Neural cell (in vitro differentiated cells): ENCODE data around the gene GGA1. TPM values are rescaled to one million over a fixed set of nuclear protein-coding genes. Genes with fewer than 3 reads are reported as not detected.

Experiments
- H2AFZ ChIP-seq: fragments of 200-600, 300-800 bp; sonication (generic), shearing (Covaris generic); 2 replicates; pipeline ENCODE4 v1.6.0; 2014; ENCODE audit warnings: low read depth, mild to moderate bottlenecking, antibody characterized with exemption, low read length, moderate library complexity
- H3F3A ChIP-seq: fragments of 200-600 bp; shearing (Covaris generic); 2 replicates; pipeline ENCODE4 v1.6.1; 2016; ENCODE audit warnings: mild to moderate bottlenecking, moderate library complexity, mixed read lengths, antibody characterized with exemption, low read length; ENCODE audit not compliant: insufficient read depth, poor library complexity, severe bottlenecking
- H3K27ac ChIP-seq: fragments of 200-600, 300-800 bp; sonication (generic), shearing (Covaris generic); 2 replicates; pipeline ENCODE4 v1.5.1; 2014; ENCODE audit warnings: mild to moderate bottlenecking, low read length, moderate library complexity
- H3K27me3 ChIP-seq: fragments of 300-800, 200-600 bp; sonication (generic), shearing (Covaris generic); 2 replicates; pipeline ENCODE4 v1.6.0; 2014; ENCODE audit warnings: mild to moderate bottlenecking, low read depth, low read length, moderate library complexity; ENCODE audit not compliant: insufficient read depth
- H3K36me3 ChIP-seq: fragments of 300-800, 200-600 bp; sonication (generic), shearing (Covaris generic); 2 replicates; pipeline ENCODE4 v1.5.1; 2014; ENCODE audit warnings: mild to moderate bottlenecking, antibody characterized with exemption, low read length, moderate library complexity; ENCODE audit not compliant: insufficient read depth
- H3K4me2 ChIP-seq: fragments of 300-800, 200-600 bp; sonication (generic), shearing (Covaris generic); 2 replicates; pipeline ENCODE4 v1.6.0; 2014; ENCODE audit warnings: mild to moderate bottlenecking, low read length
- H3K4me3 ChIP-seq: fragments of 300-800, 200-600 bp; sonication (generic), shearing (Covaris generic); 2 replicates; pipeline ENCODE4 v1.5.1; 2014; ENCODE audit warnings: mild to moderate bottlenecking, low read length, moderate library complexity
- H3K79me2 ChIP-seq: fragments of 200-600 bp; shearing (Covaris generic); replicated peaks from 2 replicates; pipeline ENCODE4 v1.6.0; 2014; ENCODE audit warnings: mild to moderate bottlenecking, low read length, moderate library complexity; ENCODE audit not compliant: insufficient read depth
- H3K9ac ChIP-seq: fragments of 300-800, 200-600 bp; sonication (generic), shearing (Covaris generic); 2 replicates; pipeline ENCODE4 v1.6.1; 2016; ENCODE audit warnings: mild to moderate bottlenecking, low read length, mixed read lengths
- H3K9me2 ChIP-seq: fragments of 200-600 bp; shearing (Covaris generic); 2 replicates; pipeline ENCODE4 v1.6.1; 2016; ENCODE audit warnings: mild to moderate bottlenecking, low read length, mixed read lengths; ENCODE audit not compliant: insufficient read depth
- H3K9me3 ChIP-seq: fragments of 200-600, 300-800 bp; sonication (generic), shearing (Covaris generic); 2 replicates; pipeline ENCODE4 v1.6.1; 2016; ENCODE audit warnings: mild to moderate bottlenecking, mixed run types, low read length, moderate library complexity, mixed read lengths
- H4K20me1 ChIP-seq: fragments of 200-600 bp; shearing (Covaris generic); 2 replicates; pipeline ENCODE4 v1.6.1; 2016; ENCODE audit warnings: mild to moderate bottlenecking, mixed run types; ENCODE audit not compliant: insufficient read depth
- CTCF ChIP-seq: fragments of 450-650 bp; IDR thresholded peaks from 2 replicates; pipeline ENCODE4 v1.5.1; 2014; ENCODE audit warnings: antibody characterized with exemption, mild to moderate bottlenecking, moderate library complexity; ENCODE audit not compliant: poor library complexity, severe bottlenecking
- EP300 ChIP-seq: fragments of 450-650 bp; conservative IDR thresholded peaks from 2 replicates; pipeline ENCODE4 v1.6.1; 2014; ENCODE audit warnings: antibody characterized with exemption, mild to moderate bottlenecking, moderate library complexity; ENCODE audit not compliant: poor library complexity, severe bottlenecking
- EZH2 ChIP-seq: fragments of 200-600, 300-800 bp; shearing (Covaris generic), sonication (generic); IDR thresholded peaks from 2 replicates; pipeline ENCODE4 v1.6.1; 2014; ENCODE audit warnings: antibody characterized with exemption, low read length, borderline replicate concordance, mild to moderate bottlenecking; ENCODE audit not compliant: insufficient read depth, poor library complexity, severe bottlenecking
- MXI1 ChIP-seq: fragments of 450-650 bp; conservative IDR thresholded peaks from 2 replicates; pipeline ENCODE4 v1.6.1; 2014; ENCODE audit warnings: antibody characterized with exemption, mild to moderate bottlenecking; ENCODE audit not compliant: poor library complexity, severe bottlenecking
- POLR2AphosphoS5 ChIP-seq: IDR thresholded peaks from 2 replicates; pipeline ENCODE4 v1.6.1; 2012
- RAD21 ChIP-seq: fragments of 450-650 bp; conservative IDR thresholded peaks from 2 replicates; pipeline ENCODE4 v1.6.1; 2014; ENCODE audit warnings: antibody characterized with exemption, mild to moderate bottlenecking, moderate library complexity
- REST ChIP-seq: IDR thresholded peaks from 2 replicates; pipeline ENCODE4 v1.6.1; 2012; ENCODE audit warnings: borderline replicate concordance
- SMC3 ChIP-seq: fragments of 450-650 bp; conservative IDR thresholded peaks from 2 replicates; pipeline ENCODE4 v1.6.1; 2014; ENCODE audit warnings: antibody characterized with exemption, mild to moderate bottlenecking, moderate library complexity; ENCODE audit not compliant: poor library complexity
- TAF1 ChIP-seq: IDR thresholded peaks from 2 replicates; pipeline ENCODE4 v1.6.1; 2012; ENCODE audit warnings: low read depth
- polyA plus RNA-seq: library from polyadenylated mRNA; depleted of rRNA; stranded (reverse); fragments of >200 nt; gene quantifications from 2 replicates; pipeline ENCODE4 v1.2.3, GENCODE V29; 2014

GGA1 gene
- polyA plus RNA-seq, 1 donor from 2014 or later, result 57.5 TPM

- no peaks in the 10 kb centered on the region for H3K27me3 ChIP-seq
- no peaks in the 10 kb centered on the region for H3K9me3 ChIP-seq
- H3K79me2 ChIP-seq, result no peaks in the 10 kb centered on the region
- TF ChIP-seq TAF1 (no peak), POLR2AphosphoS5 (no peak), SMC3 (no peak), REST (no peak), EP300 (no peak), RAD21 (no peak), CTCF (no peak), EZH2 (no peak), MXI1 (no peak)
- H3F3A ChIP-seq, result no peaks in the 10 kb centered on the region
- no peak overlapping the region for H3K9ac ChIP-seq
- no peak overlapping the region for H3K27ac ChIP-seq
- no peak overlapping the region for H2AFZ ChIP-seq
- H3K36me3 ChIP-seq, result no peaks in the 10 kb centered on the region
- no peaks in the 10 kb centered on the region for H4K20me1 ChIP-seq
- H3K4me2 ChIP-seq, result no peak overlapping the region
- no peak overlapping the region for H3K4me3 ChIP-seq
- no peaks in the 10 kb centered on the region for H3K9me2 ChIP-seq
Observed at GRCh38 chr22:37624017-37624365, 15.4 kb downstream of the GGA1 start.

- Histone ChIP-seq H3K9me2 (no peaks in the 10 kb centered on the region), H4K20me1 (no peaks in the 10 kb centered on the region), H3K36me3 (no peaks in the 10 kb centered on the region), H3K27ac (no peak overlapping the region), H3K9me3 (no peaks in the 10 kb centered on the region), H3K79me2 (no peaks in the 10 kb centered on the region), H3K4me2 (no peak overlapping the region), H3K4me3 (no peak overlapping the region), H3K27me3 (no peaks in the 10 kb centered on the region), H3F3A (no peaks in the 10 kb centered on the region), H2AFZ (no peak overlapping the region), H3K9ac (no peak overlapping the region)
- no peak for TF ChIP-seq POLR2AphosphoS5
- no peak for TF ChIP-seq CTCF
- TF ChIP-seq REST, result no peak
- no peak for TF ChIP-seq TAF1
- no peak for TF ChIP-seq RAD21
- no peak for TF ChIP-seq MXI1
- no peak for TF ChIP-seq SMC3
- TF ChIP-seq EP300, result no peak
- TF ChIP-seq EZH2, result no peak
Observed at GRCh38 chr22:37624876-37625275, 16.2 kb downstream of the GGA1 start.
